Thyroid gland (tissue), 4 donors: ENCODE results near the gene ARSA. TPM values are rescaled to one million over a fixed set of nuclear protein-coding genes. Genes with fewer than 3 reads are reported as not detected.
"Not testable (repeated sequence)": the region's sequence is repeated elsewhere in the genome, so short reads cannot be mapped to it uniquely, and the experiment has no call there.

Source experiments
- DNase-seq, 2 donors: peaks; one replicate each; pipeline ENCODE4 v3.0.0-alpha.2; 2019
- H3K27ac ChIP-seq, 3 donors: fragments of 200-600 bp; sonication (generic); 1 replicate in 2 of 3; 2 replicates in 1 of 3; pipeline ENCODE4 v1.5.1; 2016 to 2019; ENCODE audit warnings: mild to moderate bottlenecking in 1 of 3, moderate library complexity in 1 of 3
- H3K27me3 ChIP-seq: fragments of 200-600 bp; sonication (generic); one replicate; pipeline ENCODE4 v1.5.1; 2019
- H3K36me3 ChIP-seq, 2 donors: fragments of 200-600 bp; sonication (generic); one replicate each; pipeline ENCODE4 v1.5.1; 2016 to 2019
- H3K4me1 ChIP-seq, 2 donors: fragments of 200-600 bp; sonication (generic); one replicate each; pipeline ENCODE4 v1.5.1; 2017 to 2019
- H3K4me3 ChIP-seq, 3 donors: fragments of 200-600 bp; sonication (generic); replicated peaks in 1 of 3; 1 replicate in 2 of 3; 2 replicates in 1 of 3; pipeline ENCODE4 v1.5.1; 2016; ENCODE audit warnings: mild to moderate bottlenecking in 1 of 3
- H3K9me3 ChIP-seq: fragments of 200-600 bp; sonication (generic); one replicate; pipeline ENCODE4 v1.5.1; 2017
- POLR2A ChIP-seq, 2 donors: fragments of 450-650 bp; IDR thresholded peaks; one replicate each; pipeline ENCODE4 v1.6.1; 2017; ENCODE audit warnings: antibody characterized with exemption in 2 of 2, mild to moderate bottlenecking in 2 of 2, moderate library complexity in 1 of 2
- WGBS, 2 donors: methylation state at CpG; one replicate each; pipeline ENCODE4 v1.1.5; 2017; 5-methylcytosine and 5-hydroxymethylcytosine counted together
- intact Hi-C: fragments of 100-400 bp; cut with DNase I; formaldehyde crosslinking; loops from one replicate; pipeline ENCODE4 v1.15.1; 2023
- total RNA-seq, 4 donors: library from RNA; depleted of rRNA; stranded (reverse); fragments of >200 nt; gene quantifications; one replicate each; pipeline ENCODE4 v1.2.3, GENCODE V29; 2016
- TF ChIP-seq, protein P1 (sequence below), 6 experiments: fragments of 200-600 bp in 3 of 6; fragments of 450-650 bp in 3 of 6; sonication (generic) in 3 of 6; IDR thresholded peaks; one replicate each; pipeline ENCODE4 v1.5.1; 2016 to 2019; ENCODE audit warnings: antibody characterized with exemption in 6 of 6, mild to moderate bottlenecking in 2 of 6, inconsistent platforms in 1 of 6, moderate library complexity in 1 of 6

ARSA gene
- total RNA-seq, 4 donors from 2014 or later = 30.9 to 73.5 (median 61.2) TPM

DNA sequence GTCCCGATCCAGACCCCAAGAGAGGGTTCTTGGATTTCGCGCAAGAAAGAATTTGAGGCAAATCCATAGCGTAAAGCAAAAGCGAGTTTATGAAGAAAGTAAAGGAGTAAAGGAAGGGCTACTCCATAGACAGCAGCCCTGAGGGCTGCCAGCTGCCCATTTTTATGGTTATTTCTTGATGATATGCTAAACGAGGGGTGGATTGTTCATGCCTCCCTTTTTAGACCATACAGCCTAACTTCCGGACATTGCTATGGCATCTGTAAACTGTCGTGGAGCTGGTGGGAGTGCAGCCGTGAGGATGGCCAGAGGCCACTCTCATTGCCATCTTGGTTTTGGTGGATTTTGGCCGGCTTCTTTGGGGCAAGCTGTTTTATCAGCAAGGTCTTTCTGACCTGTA is 25.3 kb upstream of the ARSA start:
- no peak overlapping the region for H3K4me3 ChIP-seq
- WGBS, 2 donors = 91 to 95% methylated on average over 10 of the region's 10 CpGs
- intact Hi-C loops = no loop called here
- no peak for DNase-seq
- no peaks in the 10 kb centered on the region for H3K9me3 ChIP-seq
- H3K27me3 ChIP-seq = no peaks in the 10 kb centered on the region
- TF ChIP-seq POLR2A (IDR thresholded peaks at IDR 0.05) = no peak
- TF ChIP-seq, protein P1, sequence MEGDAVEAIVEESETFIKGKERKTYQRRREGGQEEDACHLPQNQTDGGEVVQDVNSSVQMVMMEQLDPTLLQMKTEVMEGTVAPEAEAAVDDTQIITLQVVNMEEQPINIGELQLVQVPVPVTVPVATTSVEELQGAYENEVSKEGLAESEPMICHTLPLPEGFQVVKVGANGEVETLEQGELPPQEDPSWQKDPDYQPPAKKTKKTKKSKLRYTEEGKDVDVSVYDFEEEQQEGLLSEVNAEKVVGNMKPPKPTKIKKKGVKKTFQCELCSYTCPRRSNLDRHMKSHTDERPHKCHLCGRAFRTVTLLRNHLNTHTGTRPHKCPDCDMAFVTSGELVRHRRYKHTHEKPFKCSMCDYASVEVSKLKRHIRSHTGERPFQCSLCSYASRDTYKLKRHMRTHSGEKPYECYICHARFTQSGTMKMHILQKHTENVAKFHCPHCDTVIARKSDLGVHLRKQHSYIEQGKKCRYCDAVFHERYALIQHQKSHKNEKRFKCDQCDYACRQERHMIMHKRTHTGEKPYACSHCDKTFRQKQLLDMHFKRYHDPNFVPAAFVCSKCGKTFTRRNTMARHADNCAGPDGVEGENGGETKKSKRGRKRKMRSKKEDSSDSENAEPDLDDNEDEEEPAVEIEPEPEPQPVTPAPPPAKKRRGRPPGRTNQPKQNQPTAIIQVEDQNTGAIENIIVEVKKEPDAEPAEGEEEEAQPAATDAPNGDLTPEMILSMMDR (IDR thresholded peaks at IDR 0.05) = no peak
- H3K27ac ChIP-seq = no peak overlapping the region
- no peaks in the 10 kb centered on the region for H3K36me3 ChIP-seq
- peaks cover 0 to 30% of the 10 kb centered on the region in 2 donors for H3K4me1 ChIP-seq

DNA sequence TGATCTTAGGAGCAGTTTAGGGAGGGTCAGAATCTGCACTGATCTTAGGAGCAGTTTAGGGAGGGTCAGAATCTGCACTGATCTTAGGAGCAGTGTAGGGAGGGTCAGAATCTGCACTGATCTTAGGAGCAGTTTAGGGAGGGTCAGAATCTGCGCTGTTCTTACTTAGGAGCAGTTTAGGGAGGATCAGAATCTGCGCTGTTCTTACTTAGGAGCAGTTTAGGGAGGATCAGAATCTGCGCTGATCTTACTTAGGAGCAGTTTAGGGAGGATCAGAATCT is 15.8 kb upstream of the ARSA start:
- H3K27me3 ChIP-seq, H3K27ac ChIP-seq, H3K36me3 ChIP-seq, intact Hi-C loops, DNase-seq, H3K9me3 ChIP-seq, H3K4me3 ChIP-seq: not testable (repeated sequence)
- peaks cover 19 to 20% of the 10 kb centered on the region in 2 donors for H3K4me1 ChIP-seq
- 82 to 90% methylated on average over 3 of the region's 3 CpGs for WGBS, 2 donors

DNA sequence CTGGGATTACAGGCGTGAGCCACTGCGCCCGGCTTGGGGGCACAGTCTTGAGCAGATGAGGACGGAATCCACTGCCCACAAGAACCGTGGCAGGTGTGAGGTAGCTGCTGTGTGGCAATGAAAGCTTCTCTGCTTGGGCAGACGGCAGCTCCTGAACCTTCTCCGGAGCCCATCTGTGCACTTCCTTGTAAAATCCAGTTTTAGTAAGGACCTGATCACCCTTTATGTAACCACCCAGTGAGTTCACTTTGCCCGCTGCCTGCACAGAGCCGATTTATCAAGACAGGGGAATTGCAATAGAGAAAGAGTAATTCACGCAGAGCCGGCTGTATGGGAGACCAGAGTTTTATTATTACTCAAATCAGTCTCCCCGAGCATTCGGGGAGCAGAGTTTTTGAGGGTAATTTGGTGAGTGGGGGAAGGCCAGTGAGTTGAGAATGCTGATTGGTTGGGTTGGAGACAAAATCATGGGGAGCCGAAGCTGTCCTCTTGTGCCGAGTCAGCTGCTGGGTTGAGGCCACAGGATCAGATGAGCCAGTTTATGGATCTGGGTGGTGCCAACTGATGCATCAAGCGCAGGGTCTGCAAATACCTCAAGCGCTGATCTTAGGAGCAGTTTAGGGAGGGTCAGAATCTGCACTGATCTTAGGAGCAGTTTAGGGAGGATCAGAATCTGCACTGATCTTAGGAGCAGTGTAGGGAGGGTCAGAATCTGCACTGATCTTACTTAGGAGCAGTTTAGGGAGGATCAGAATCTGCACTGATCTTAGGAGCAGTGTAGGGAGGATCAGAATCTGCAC is 15.3 kb upstream of the ARSA start:
- 88 to 94% methylated on average over 17 of the region's 17 CpGs for WGBS, 2 donors
- H3K36me3 ChIP-seq, DNase-seq, H3K4me3 ChIP-seq, H3K27ac ChIP-seq, intact Hi-C loops, H3K27me3 ChIP-seq, H3K9me3 ChIP-seq: not testable (repeated sequence)
- peaks cover 19 to 20% of the 10 kb centered on the region in 2 donors for H3K4me1 ChIP-seq

DNA sequence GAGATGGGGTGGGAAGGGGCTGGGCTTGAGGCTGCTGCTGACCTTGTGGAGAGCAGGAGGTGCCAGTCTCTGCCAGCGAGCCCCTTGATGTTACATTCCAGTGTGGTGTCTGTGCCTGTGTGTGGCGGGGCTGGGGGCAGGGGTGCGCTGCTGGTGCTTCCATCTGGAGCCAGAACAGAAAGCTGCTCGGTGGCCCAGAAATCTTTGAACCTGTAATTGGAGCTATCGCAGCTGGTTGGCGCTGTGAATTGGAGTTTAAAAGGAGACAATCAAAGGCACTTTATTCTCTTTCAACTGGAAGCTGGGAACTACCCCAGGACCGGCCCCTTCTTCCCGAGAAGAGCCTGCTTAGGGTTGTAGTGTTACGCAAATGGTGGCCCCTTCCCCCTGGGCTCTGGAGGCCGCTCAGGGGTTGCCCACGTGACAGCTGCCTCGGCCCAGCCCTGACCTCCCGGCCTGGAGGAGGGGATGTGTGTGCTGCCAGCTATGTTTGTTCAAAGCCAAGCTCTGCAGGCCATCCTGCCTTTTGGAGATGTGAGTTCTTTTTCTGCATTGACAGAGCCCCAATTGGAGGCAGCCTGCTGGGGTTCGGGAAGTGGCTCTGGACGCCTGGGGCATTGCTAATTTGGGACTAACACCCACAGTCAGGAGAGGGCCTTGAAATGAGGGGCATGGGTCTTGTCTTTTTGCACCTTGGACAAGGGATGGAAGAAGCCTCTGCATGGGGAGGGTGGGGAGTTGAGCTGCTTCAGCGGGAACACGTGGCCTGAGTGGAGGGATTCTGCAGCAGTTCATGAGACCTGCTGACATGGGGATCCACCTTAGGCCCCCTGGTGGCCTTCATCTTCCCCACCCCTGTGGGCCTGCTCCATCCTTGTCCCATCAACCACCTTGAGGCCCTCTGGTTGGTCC is 14.0 kb upstream of the ARSA start:
- Histone ChIP-seq H3K9me3 (no peaks in the 10 kb centered on the region), H3K27me3 (no peaks in the 10 kb centered on the region), H3K4me1 (peaks cover 15 to 18% of the 10 kb centered on the region in 2 donors), H3K4me3 (no peak overlapping the region), H3K27ac (peak overlapping the region in 1 of 3 donors; percentile 14), H3K36me3 (no peaks in the 10 kb centered on the region)
- peak in 1 of 2 donors; percentile 41 for DNase-seq
- no peak for TF ChIP-seq POLR2A (IDR thresholded peaks at IDR 0.05)
- TF ChIP-seq, protein P1 (IDR thresholded peaks at IDR 0.05) = peak in 3 of 6 experiments; percentile 22 to 48 (median 33)
- WGBS, 2 donors = 11 to 20% methylated on average over 14 to 17 of the region's 17 CpGs
- intact Hi-C loops = no loop called here

DNA sequence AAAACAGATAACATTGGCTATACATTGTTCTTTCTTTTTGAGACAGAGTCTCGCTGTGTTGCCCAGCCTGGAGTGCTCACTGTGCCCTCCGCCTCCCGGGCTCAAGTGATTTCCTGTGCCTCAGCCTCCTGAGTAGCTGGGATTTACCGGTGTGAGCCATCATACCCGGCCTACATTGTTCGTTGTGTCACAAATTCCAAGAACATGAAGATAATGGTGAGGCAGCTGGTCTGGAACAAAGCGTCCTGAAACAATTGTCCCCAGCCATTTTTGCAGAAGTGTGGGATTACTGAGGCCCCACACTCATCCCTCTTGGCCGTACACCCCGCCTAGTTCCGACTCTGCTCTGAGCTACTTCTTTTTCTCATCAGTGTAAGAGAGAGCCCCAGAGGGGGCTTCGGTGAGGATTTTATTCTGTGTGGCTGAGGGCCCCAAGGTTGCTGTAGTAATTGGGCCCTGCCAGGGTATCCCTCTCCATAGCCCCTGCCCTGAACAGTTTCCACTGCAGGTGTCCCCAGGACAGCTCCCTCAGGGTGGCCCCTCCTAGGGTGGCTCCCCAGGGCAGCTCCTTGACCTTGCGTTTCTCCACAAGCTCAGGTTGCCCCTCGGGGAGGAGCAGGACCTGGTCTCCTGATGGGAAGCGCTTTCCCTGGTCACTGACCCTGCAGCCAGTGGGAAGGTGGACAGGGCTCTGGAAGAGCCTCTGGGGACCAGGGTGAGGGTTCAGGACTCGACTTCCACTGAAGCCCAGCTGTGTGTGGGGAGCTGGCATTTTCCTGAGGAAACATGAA is 13.1 kb upstream of the ARSA start:
- H3K27ac ChIP-seq = peak overlapping the region in 1 of 3 donors; percentile 14
- H3K27me3 ChIP-seq = no peaks in the 10 kb centered on the region
- TF ChIP-seq POLR2A (IDR thresholded peaks at IDR 0.05) = no peak
- TF ChIP-seq, protein P1 (IDR thresholded peaks at IDR 0.05) = no peak
- H3K36me3 ChIP-seq = no peaks in the 10 kb centered on the region
- no peak for DNase-seq
- H3K4me1 ChIP-seq = peaks cover 10 to 13% of the 10 kb centered on the region in 2 donors
- H3K4me3 ChIP-seq = no peak overlapping the region
- 78 to 82% methylated on average over 13 to 15 of the region's 15 CpGs for WGBS, 2 donors
- no peaks in the 10 kb centered on the region for H3K9me3 ChIP-seq
- intact Hi-C loops = no loop called here

DNA sequence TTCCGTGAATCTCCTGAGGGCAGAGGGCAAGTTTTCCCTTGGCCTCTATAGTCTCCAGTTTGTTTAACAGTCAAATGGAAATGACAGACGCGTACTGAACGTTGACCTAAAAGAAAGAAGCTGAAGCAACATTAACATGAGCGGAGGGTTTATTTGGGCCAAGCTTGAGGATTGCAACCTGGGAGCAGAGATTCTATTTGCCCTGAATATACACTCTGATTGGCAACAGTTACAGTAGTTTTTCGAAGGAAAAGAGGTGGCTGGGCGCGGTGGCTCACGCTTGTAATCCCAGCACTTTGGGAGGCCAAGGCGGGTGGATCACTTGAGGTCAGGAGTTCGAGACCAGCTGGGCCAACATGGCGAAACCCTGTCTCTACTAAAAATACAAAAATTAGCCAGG is 12.3 kb upstream of the ARSA start:
- DNase-seq, intact Hi-C loops, H3K9me3 ChIP-seq, H3K27me3 ChIP-seq, H3K4me3 ChIP-seq, H3K27ac ChIP-seq, H3K36me3 ChIP-seq: not testable (repeated sequence)
- WGBS, 2 donors = 95 to 97% methylated on average over 12 of the region's 12 CpGs
- peaks cover 10 to 12% of the 10 kb centered on the region in 2 donors for H3K4me1 ChIP-seq
